Activated T-helper 1 cell treated with anti-CD3 and anti-CD28 coated beads, Interleukin-12 subunit alpha, Interleukin-12 subunit beta, Interleukin-2, Interleukin-4 antibody, amounts not matched to agents 30 ng/mL and 10 ng/mL and 1 ng/mL, durations not matched to agents 14 hours and 24 hours and 36 hours (primary cell): ENCODE results near the gene GMEB2. TPM values are rescaled to one million over a fixed set of nuclear protein-coding genes. Genes with fewer than 3 reads are reported as not detected.

ENCODE experiments used
- DNase-seq: peaks from one replicate; pipeline ENCODE4 v3.0.0; 2021; ENCODE audit warnings: low spot score
- H3K27ac Mint-ChIP-seq: one replicate; pipeline ENCODE4 v1.8.0; 2021; ENCODE audit warnings: mild to moderate bottlenecking, mixed read lengths
- H3K27me3 Mint-ChIP-seq: one replicate; pipeline ENCODE4 v1.8.0; 2022; ENCODE audit warnings: mild to moderate bottlenecking, moderate library complexity, mixed read lengths; ENCODE audit not compliant: insufficient read depth
- H3K36me3 Mint-ChIP-seq: one replicate; pipeline ENCODE4 v1.8.0; 2021; ENCODE audit warnings: low read depth, mixed read lengths
- H3K4me1 Mint-ChIP-seq: one replicate; pipeline ENCODE4 v1.8.0; 2021; ENCODE audit warnings: low read depth, mixed read lengths
- H3K4me3 Mint-ChIP-seq: one replicate; pipeline ENCODE4 v1.8.0; 2021; ENCODE audit warnings: mild to moderate bottlenecking, moderate library complexity, mixed read lengths
- H3K9me3 Mint-ChIP-seq: one replicate; pipeline ENCODE4 v1.8.0; 2021; ENCODE audit warnings: mixed read lengths
- intact Hi-C: fragments of 100-400 bp; cut with micrococcal nuclease; formaldehyde crosslinking; loops from one replicate; pipeline ENCODE4 v1.15.1; 2024
- total RNA-seq: library from RNA; stranded (reverse); gene quantifications from 2 replicates; pipeline ENCODE4 v1.2.3, GENCODE V29; 2022

GMEB2 gene
- total RNA-seq, 1 donor from 2014 or later = 13.4 TPM

DNA sequence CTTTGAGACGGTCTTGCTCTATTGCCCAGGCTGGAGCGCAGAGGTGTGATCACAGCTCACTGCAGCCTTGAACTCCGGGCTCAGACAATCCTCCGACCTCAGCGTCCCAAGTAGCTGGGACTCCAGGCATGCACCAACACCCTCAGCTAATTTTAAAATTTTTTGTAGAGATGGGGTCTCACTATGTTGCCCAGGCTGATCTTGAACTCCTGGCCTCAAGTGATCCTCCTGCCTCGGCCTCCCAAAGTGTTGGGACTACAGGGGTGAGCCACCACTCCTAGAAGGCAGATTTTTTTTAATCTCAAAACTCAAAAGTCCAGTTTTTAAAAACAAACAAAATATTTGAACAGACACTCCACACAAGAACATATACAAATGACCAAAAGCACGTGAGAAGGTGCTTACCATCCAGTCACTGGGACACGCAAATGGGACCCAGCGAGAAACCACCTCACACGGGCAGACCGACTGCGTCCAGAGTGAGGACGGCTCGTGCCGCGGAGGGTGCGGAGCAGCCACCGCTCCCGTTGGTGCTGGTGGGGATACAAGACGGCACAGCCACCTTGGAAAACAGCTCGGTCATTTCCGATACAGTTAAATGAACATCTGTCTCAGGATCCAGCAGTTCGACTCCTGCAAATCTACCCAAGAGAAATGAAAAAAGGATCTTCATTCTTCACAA lies 44.4 kb downstream of the GMEB2 start:
- no peak overlapping the region for H3K27ac Mint-ChIP-seq
- no peaks in the 10 kb centered on the region for H3K4me1 Mint-ChIP-seq
- no peak overlapping the region for H3K4me3 Mint-ChIP-seq
- no peak for DNase-seq
- H3K27me3 Mint-ChIP-seq = peaks cover 13% of the 10 kb centered on the region
- H3K9me3 Mint-ChIP-seq = no peaks in the 10 kb centered on the region
- peaks cover 2% of the 10 kb centered on the region for H3K36me3 Mint-ChIP-seq
- intact Hi-C loops = no loop called here

DNA sequence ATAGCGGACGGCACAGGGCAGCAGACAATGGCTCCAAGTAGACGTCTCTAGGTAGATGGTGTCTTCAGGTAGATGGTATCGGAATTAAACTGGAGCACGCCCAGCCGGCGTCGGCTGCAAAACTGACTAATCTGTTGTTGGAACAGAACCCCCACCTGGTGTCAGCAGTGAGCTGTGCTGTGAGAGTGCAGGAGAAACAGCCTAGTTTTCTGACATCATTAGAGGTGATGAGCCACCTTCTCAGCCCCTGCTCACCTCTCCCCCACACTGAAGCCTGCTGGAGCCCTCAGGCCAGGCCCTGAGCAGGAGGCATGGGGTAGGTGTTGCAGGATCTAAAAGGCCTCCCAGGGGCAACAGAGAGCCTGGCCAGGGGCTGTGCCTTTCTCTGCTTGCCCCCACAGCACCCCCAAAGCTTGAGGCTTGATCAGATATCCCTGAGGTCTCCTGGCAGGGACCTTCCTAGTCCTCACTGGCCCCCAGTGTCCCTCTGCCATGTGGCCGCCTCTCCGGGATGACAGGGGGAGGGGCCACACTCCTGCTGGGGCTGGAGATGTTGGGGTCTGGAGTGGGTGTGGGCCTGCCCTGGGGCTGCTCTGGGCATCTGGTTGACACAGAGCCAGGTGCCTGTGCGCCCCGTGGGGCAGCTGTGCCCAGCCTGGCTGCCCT lies 46.0 kb downstream of the GMEB2 start:
- H3K4me3 Mint-ChIP-seq = no peak overlapping the region
- H3K9me3 Mint-ChIP-seq = no peaks in the 10 kb centered on the region
- intact Hi-C loops = no loop called here
- peak; percentile 47 for DNase-seq
- H3K27me3 Mint-ChIP-seq = peaks cover 24% of the 10 kb centered on the region
- H3K4me1 Mint-ChIP-seq = no peaks in the 10 kb centered on the region
- no peaks in the 10 kb centered on the region for H3K36me3 Mint-ChIP-seq
- H3K27ac Mint-ChIP-seq = no peak overlapping the region

DNA sequence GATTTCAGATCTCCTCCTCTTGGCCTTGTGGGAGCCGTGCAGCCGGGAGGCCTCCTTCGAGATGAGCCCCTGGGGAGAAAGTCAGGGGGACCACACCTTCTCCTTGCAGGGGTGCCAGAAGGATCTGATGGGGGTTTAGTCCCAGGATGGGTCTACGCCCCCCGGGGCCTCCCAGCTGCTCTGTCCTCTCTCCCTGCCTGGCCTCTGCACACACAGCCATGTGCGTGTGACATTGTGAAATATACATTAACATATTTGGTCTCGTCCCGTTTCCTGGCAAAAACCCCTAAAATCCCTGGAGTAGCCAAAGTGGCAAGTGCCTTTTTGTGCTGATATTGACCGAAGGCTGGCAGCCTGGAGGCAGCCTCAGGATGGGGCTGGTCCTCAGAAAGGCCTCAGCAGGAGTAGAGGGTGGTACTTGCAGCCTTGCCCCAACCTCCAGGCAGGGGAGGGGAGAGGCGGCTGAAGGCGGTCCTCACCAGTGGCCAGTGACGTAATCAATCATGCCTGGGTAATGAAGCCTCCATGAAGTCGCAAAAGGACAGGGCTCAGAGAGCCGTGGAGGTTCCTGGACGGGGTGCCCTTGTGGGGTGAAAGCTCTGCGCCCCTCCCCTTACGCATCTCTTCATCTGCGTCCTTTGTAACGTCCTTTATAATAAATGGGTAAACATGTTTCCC lies 47.7 kb downstream of the GMEB2 start:
- Mint-ChIP-seq H3K27ac (no peak overlapping the region), H3K9me3 (no peaks in the 10 kb centered on the region), H3K27me3 (peaks cover 24% of the 10 kb centered on the region), H3K4me3 (no peak overlapping the region), H3K36me3 (no peaks in the 10 kb centered on the region), H3K4me1 (no peaks in the 10 kb centered on the region)
- intact Hi-C loops = no loop called here
- DNase-seq = no peak

DNA sequence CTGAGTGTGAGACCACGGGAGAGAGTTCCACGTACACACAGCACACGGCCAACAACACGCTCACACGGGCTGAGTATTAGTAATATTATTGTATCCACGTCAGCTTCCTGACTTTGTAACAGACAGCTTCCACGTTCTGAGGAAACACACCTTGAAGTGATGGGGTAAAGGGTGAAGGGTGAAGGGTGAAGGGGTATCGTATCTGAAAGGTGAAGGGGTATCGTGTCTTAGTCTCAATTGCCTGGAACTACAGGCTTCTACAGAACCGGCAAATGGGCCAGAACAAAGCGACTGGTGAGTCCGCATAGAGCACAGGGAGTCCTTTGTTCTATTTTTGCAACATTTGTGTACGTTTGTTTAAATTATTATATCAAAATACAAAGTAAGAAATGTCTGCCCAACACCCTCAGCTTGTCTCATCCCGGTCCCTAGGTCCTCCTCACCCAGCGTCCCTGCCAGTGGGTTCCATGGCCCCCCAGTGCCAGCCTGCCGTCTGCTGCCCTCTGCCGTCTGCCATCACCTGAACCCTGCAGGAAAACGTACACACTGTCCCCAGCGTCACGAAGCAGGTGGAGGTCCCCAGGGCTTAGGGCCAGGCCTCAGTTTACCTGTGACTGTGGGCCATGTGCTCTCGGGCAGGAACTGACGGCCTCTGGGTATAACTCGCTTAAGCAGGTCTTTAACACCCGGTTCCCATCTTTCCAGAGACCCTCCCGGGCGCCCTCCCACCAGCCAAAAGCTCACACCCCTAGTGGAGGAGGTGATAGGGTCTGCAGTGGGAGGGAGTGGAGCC lies 48.5 kb downstream of the GMEB2 start:
- H3K36me3 Mint-ChIP-seq = no peaks in the 10 kb centered on the region
- no peak overlapping the region for H3K4me3 Mint-ChIP-seq
- H3K27ac Mint-ChIP-seq = no peak overlapping the region
- H3K9me3 Mint-ChIP-seq = no peaks in the 10 kb centered on the region
- no peak for DNase-seq
- H3K27me3 Mint-ChIP-seq = peaks cover 24% of the 10 kb centered on the region
- H3K4me1 Mint-ChIP-seq = no peaks in the 10 kb centered on the region
- intact Hi-C loops = no loop called here

DNA sequence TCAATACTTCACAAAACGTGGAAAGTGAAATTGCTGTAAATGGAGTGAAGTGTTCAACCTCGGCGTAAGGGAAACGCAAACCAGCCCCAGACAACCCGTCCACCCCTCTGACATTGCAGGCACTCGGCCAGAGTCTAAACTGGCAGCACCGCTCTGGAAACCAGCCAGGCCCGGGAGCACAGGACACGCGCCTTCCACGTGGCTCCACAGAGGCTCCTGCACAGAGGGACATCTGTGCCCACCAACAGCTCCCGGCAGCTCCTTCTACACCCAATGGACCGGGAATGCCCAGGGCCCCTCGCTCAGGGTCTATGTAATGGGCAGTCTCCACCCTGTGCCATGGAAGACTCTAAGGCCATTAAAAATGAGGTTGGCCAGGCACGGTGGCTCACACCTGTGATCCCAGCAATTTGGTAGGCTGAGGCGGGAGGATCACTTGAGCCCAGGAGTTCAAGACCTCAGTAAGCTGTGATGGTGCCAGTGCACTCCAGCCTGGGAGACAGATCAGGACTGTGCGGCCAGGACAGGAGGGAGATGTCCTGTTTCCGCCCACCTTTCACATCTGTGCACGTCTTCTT lies 49.5 kb downstream of the GMEB2 start:
- no peak for DNase-seq
- Mint-ChIP-seq H3K27me3 (peaks cover 20% of the 10 kb centered on the region), H3K4me3 (no peak overlapping the region), H3K4me1 (no peaks in the 10 kb centered on the region), H3K9me3 (no peaks in the 10 kb centered on the region), H3K27ac (no peak overlapping the region), H3K36me3 (no peaks in the 10 kb centered on the region)
- intact Hi-C loops = no loop called here

DNA sequence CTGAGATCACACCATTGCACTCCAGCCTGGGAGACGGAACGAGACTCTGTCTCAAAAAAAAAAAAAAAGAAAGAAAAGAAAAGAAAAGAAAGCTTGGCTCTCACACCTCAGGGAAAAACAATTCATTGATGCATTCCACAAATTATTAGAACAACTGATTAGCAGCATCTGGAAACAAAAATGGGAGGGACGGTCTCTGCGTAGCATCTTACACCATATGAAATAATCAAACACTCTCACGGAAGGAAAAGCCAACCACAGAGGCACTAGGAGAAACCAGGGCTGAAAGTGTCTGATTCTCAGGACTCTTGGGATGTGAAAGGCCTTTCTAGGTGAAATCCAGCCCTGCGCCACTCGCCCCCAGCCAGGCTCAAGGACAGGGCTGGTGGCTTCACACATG lies 50.6 kb downstream of the GMEB2 start:
- intact Hi-C loops = no loop called here
- peak overlapping the region; percentile 70 for H3K27ac Mint-ChIP-seq
- H3K27me3 Mint-ChIP-seq = peaks cover 20% of the 10 kb centered on the region
- DNase-seq = no peak
- H3K4me3 Mint-ChIP-seq = peak overlapping the region; percentile 64
- H3K4me1 Mint-ChIP-seq = no peaks in the 10 kb centered on the region
- H3K36me3 Mint-ChIP-seq = no peaks in the 10 kb centered on the region
- no peaks in the 10 kb centered on the region for H3K9me3 Mint-ChIP-seq

DNA sequence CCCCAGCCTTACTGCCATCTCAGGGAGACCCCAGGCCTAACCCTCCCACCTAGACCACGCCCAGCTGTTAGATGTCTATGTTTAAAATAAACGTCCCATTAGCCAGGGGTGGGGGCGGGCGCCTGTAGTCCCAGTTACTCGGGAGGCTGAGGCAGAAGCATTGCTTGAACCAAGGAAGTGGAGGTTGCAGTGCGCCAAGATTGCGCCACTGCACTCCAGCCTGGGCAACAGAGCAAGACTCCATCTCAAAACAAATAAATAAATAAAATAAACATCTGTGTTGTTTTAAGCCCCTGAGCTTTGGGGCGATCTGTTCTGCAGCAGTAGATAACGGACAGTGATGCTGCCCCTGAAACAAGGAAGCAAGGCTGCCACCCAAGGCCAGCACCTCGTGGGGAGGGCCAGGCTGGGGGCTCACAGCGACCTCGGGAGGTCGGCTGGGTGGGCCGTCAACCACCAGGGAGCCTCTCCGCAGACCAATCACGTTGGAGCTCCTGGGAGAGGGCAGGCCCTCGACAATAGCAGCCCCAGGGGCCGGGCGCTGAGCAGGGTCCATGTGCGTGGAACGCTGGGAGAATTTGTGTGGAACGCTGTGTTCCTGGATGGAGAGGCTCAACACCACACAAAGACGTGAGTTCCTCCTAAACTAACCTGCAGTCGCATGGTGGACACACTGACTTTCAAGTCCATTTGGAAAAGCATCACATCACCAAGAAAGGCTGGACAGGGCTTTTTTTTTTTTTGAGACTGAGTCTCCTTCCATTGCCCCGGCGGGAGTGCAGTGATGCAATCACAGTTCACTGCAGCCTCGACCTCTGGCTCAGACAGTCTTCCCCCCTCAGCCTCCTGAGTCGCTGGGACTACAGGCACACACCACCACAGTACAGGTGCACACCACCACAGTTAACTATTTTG lies 51.8 kb downstream of the GMEB2 start:
- Mint-ChIP-seq H3K4me3 (peak overlapping the region; percentile 71), H3K9me3 (no peaks in the 10 kb centered on the region), H3K4me1 (no peaks in the 10 kb centered on the region), H3K36me3 (no peaks in the 10 kb centered on the region), H3K27ac (no peak overlapping the region), H3K27me3 (peaks cover 12% of the 10 kb centered on the region)
- intact Hi-C loops = no loop called here
- DNase-seq = no peak

DNA sequence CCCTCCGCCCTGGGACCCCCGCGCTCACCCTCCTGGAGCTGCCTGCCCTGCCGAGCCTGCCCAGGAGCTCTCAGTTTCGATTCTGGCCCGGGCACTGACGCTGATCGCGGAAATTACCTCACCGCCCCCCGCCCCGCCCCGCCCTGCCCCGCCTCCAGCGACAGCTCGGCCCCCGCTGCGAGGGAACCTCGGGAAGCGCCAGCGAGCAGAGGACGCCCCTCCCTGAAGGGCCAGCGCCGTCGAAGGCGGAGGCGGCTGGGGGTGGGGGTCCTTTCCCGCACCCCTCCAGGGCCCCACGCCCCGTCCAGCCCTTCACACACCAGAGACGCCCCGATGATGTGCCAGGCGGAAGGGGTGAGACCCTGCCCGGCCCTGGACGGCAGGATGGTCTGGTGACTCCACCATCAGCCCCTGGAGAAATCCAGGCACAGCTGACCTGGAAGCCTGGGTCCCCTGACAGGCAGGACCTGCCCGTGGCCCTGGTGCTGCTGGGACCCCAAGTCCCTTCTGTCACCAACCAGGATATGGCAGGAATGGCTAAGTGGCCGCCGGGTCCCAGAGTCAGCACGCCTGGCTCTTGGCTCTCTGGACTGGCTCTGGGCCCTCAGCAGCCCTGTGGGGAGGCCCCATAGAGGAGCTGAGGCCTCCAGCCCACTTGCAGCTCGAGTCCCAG lies 52.6 kb downstream of the GMEB2 start, which contains the start of gene HELZ2:
HELZ2 (minus strand) TSS at position 84 of the 673 bp plus-strand sequence. CDS start 1,854 bp downstream, outside the sequence.
- Mint-ChIP-seq H3K27me3 (peaks cover 12% of the 10 kb centered on the region), H3K9me3 (no peaks in the 10 kb centered on the region), H3K4me1 (no peaks in the 10 kb centered on the region), H3K4me3 (peak within 1 kb of the TSS; percentile 86), H3K36me3 (no peaks in the 10 kb centered on the region), H3K27ac (peak within 1 kb of the TSS; percentile 52)
- DNase-seq = peak; percentile 62
- intact Hi-C loops = no loop called here

DNA sequence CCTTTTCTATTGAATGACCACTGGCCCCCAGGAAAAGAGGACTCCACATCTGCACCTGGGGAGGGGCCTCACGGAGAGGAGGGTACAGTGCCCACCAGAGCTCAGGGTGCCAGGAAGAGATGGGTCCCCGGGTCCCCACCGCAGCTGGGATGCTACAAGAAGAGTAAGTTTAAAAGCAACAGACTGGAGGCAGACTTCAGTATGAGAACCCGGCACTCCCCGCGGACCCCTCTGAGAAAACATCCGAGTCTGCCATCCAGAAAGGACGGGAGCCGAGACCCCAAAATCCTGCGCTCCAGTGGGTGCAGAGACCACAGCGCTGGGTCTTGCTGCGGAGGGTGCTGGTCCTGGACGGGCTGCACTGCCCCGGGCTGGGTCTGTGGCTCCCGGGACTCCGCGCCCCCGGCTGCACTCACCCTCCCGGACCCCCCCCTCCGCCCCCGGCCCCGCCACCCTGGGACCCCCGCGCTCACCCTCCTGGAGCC lies 53.2 kb downstream of the GMEB2 start:
- Mint-ChIP-seq H3K4me1 (no peaks in the 10 kb centered on the region), H3K4me3 (peak overlapping the region; percentile 86), H3K9me3 (no peaks in the 10 kb centered on the region), H3K27me3 (peaks cover 12% of the 10 kb centered on the region), H3K27ac (peak overlapping the region; percentile 52), H3K36me3 (no peaks in the 10 kb centered on the region)
- intact Hi-C loops = no loop called here
- no peak for DNase-seq

DNA sequence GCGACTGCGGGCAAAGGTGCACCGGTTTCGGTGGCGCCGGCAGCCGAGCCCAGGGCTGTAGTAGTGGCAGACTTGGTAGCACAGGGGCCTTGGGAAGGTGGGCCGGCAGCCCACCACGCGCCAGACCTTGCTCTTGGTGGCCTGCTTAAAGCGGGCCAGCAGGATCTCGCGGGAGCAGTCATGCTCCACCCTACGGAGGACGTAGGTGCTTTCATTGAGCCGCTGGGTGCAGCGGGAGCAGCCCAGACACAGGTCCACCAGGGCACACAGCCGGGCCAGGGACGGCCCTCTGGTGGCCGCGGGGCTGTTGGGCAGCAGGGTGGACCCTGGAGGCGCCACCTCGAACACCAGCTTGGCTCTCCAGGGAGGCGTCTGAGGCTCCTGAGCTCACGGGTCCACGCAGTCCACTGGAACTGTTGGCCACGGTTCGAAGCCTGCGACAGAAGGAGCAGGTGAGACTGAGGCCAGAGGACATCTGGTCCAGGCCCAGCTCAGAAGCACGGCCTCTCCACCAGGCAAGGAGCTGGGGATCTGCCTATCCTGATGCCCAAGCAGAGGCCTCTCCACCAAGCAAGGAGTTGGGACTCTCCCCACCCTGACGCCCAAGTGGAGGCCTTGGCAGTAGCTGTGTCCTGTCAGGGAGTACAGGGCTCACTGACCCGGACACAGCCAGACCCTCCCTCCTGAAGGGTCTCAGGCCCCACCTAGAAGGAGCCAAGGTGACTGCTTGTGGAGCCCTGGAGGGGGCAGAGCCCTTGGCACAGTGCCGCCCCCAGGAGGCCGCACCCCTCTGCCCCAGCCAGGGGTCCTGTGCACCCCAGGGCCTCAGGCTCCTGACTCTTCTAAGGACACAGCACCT lies 53.9 kb downstream of the GMEB2 start:
- no peak for DNase-seq
- Mint-ChIP-seq H3K27me3 (peaks cover 10% of the 10 kb centered on the region), H3K4me3 (peak overlapping the region; percentile 86), H3K9me3 (no peaks in the 10 kb centered on the region), H3K4me1 (peaks cover 2% of the 10 kb centered on the region), H3K27ac (peak overlapping the region; percentile 52), H3K36me3 (peaks cover 1% of the 10 kb centered on the region)
- intact Hi-C loops = no loop called here
